ENCODE data around the gene SLC33A1.
"Not testable (repeated sequence)": the region's sequence is repeated elsewhere in the genome, so short reads cannot be mapped to it uniquely, and the experiment has no call there.

SLC33A1 gene

GRCh38 chr3:155871746-155872158, 17.5 kb upstream of the SLC33A1 start:
- H3K9me3 Mint-ChIP-seq = no peaks in the 10 kb centered on the region
- ATAC-seq = no peak
- H3K4me3 Mint-ChIP-seq = peak overlapping the region; percentile 99
- H3K27me3 Mint-ChIP-seq = no peaks in the 10 kb centered on the region
- peak overlapping the region; percentile 92 for H3K27ac Mint-ChIP-seq
- no peak for DNase-seq
- peaks cover 7% of the 10 kb centered on the region for H3K36me3 Mint-ChIP-seq (ENCODE audit: low read depth)
- peaks cover 38% of the 10 kb centered on the region for H3K4me1 Mint-ChIP-seq

- ATAC-seq = peak; percentile 17
- H3K4me1 Mint-ChIP-seq = peaks cover 34% of the 10 kb centered on the region
- H3K27me3 Mint-ChIP-seq = no peaks in the 10 kb centered on the region
- peak overlapping the region; percentile 99 for H3K4me3 Mint-ChIP-seq
- H3K9me3 Mint-ChIP-seq = no peaks in the 10 kb centered on the region
- peak; percentile 57 for DNase-seq
- H3K36me3 Mint-ChIP-seq (ENCODE audit: low read depth) = peaks cover 7% of the 10 kb centered on the region
- H3K27ac Mint-ChIP-seq = peak overlapping the region; percentile 92
These were observed 16.9 kb upstream of the SLC33A1 start for GRCh38 chr3:155870945-155871745.

- peak within 1 kb of the TSS; percentile 99 for H3K4me3 Mint-ChIP-seq
- H3K4me1 Mint-ChIP-seq = peaks cover 28% of the 10 kb centered on the region
- H3K27me3 Mint-ChIP-seq = no peaks in the 10 kb centered on the region
- H3K36me3 Mint-ChIP-seq (ENCODE audit: low read depth) = peaks cover 7% of the 10 kb centered on the region
- DNase-seq (peak; percentile 95), ATAC-seq (peak; percentile 95)
- no peaks in the 10 kb centered on the region for H3K9me3 Mint-ChIP-seq
- H3K27ac Mint-ChIP-seq = peak within 1 kb of the TSS; percentile 92
These were observed 16.1 kb upstream of the SLC33A1 start, which contains the start of gene GMPS for GRCh38 chr3:155870133-155870944. GMPS (plus strand) TSS chr3:155870650; CDS start chr3:155870871, 221 bp downstream.

- Mint-ChIP-seq H3K27ac (peak overlapping the region; percentile 88), H3K4me3 (peak overlapping the region; percentile 84), H3K27me3 (no peaks in the 10 kb centered on the region), H3K9me3 (no peaks in the 10 kb centered on the region), H3K4me1 (peaks cover 28% of the 10 kb centered on the region), H3K36me3 (ENCODE audit: low read depth) (peaks cover 7% of the 10 kb centered on the region)
- ATAC-seq (no peak), DNase-seq (no peak)
These were observed 15.5 kb upstream of the SLC33A1 start for GRCh38 chr3:155869691-155870090.

GRCh38 chr3:155863072-155863784, 9.0 kb upstream of the SLC33A1 start:
- Mint-ChIP-seq H3K4me1 (peaks cover 26% of the 10 kb centered on the region), H3K4me3 (no peak overlapping the region), H3K36me3 (ENCODE audit: low read depth) (no peaks in the 10 kb centered on the region), H3K9me3 (no peaks in the 10 kb centered on the region), H3K27me3 (no peaks in the 10 kb centered on the region), H3K27ac (peak overlapping the region; percentile 79)
- ATAC-seq = no peak
- no peak for DNase-seq

DNA sequence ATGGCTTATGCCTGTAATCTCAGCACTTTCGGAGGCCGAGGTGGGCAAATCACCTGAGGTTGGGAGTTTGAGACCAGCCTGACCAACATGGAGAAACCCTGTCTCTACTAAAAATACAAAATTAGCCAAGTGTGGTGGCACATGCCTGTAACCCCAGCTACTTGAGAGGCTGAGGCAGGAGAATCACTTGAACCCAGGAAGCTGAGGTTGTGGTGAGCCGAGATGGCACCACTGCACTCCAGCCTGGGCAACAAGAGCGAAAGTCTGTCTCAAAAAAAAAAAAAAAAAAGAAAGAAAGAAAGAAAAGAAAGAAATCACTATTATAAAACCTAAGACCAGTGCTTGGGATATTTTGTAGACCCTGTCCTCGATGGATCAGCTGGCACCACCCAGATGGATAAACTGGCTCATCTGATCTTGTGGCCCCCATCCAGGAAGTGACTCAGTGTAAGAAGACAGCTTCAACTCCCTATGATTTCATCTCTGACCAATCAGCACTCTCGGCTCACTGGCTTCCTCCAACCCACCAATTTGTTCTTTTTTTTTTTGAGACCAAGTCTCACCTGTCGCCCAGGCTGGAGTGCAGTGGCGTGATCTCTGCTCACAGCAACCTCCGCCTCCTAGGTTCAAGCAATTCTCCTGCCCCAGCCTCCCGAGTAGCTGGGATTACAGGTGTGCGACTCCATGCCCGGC, 8.2 kb upstream of the SLC33A1 start:
- not testable (repeated sequence) for H3K27me3 Mint-ChIP-seq
- ATAC-seq = peak; percentile 97
- peak; percentile 50 for DNase-seq

DNA sequence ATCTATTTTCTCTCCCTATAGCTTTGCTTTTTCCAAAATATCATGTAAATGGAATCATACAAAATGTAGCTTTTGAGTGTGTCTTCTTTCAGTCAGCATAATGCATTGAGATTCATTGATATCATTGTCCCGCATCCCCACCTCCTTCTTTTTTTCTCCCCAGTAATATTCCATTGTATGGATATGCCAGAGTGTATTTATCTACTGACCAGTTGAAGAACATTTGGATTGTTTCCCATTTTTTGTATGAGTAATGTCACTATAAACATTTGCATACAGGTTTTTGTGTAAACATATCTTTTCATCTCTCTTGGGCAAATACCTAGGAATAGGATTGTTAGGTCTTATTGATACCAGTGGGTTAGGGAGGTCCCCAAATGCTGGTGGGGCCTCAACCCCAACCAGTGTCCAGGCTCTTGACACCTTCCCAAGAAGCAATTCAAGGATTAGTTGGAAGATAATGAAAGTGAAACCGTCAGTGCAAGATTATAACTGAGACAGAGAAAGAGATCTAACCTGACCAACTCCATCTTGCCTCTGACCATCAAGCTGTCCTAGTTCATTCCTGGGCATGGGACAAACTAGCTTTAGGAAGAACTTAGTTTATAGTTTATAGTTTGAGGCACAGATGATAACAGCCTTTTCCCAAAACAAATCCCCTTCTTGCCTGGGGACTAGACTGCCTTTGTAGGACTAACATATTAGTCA, 7.4 kb upstream of the SLC33A1 start:
- Mint-ChIP-seq H3K4me3 (no peak overlapping the region), H3K36me3 (ENCODE audit: low read depth) (no peaks in the 10 kb centered on the region), H3K27me3 (no peaks in the 10 kb centered on the region), H3K27ac (peak overlapping the region; percentile 79), H3K9me3 (no peaks in the 10 kb centered on the region), H3K4me1 (peaks cover 26% of the 10 kb centered on the region)
- no peak for DNase-seq
- ATAC-seq = no peak

More for the DNA sequence above, 8.2 kb upstream of the SLC33A1 start:
- not testable (repeated sequence) for H3K9me3 Mint-ChIP-seq; H3K36me3 Mint-ChIP-seq (ENCODE audit: low read depth)
- Mint-ChIP-seq H3K27ac (peak overlapping the region; percentile 79), H3K4me3 (peak overlapping the region; percentile 40), H3K4me1 (peaks cover 26% of the 10 kb centered on the region)

DNA sequence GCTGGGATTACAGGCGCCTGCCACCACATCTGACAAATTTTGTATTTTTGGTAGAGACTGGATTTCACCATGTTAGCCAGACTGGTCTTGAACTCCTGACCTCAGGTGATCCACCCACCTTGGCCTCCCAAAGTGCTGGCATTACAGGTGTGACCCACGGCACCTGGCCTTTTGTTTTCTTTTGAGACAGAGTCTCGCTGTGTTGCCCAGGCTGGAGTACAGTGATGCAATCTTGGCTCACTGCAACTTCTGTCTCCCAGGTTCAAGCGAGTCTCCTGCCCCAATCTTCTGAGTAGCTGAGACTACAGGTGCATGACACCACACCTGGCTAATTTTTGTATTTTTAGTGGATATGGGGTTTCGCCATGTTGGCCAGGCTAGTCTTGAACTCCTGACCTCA, 6.2 kb upstream of the SLC33A1 start:
- not testable (repeated sequence) for H3K4me3 Mint-ChIP-seq; DNase-seq; ATAC-seq; H3K27me3 Mint-ChIP-seq; H3K27ac Mint-ChIP-seq; H3K36me3 Mint-ChIP-seq (ENCODE audit: low read depth); H3K9me3 Mint-ChIP-seq
- peaks cover 26% of the 10 kb centered on the region for H3K4me1 Mint-ChIP-seq

DNA sequence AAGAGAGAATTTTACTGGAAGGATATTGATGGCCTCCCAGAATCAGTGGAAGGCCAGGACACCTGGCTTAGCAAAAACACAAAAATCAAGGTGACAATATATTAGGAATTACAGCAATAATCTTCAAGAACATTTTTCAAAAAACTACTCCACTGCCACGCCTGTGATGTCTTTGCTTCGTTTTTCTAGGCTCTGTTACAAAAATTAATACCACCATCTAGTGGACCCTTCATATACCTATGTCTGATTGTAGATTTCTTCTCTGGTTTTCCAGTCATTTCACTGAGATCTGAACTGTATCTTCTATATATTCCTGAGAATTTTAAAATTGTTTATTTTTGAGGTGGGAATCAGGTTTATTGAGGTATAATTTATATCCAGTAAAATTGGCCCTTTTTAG, 5.6 kb upstream of the SLC33A1 start:
- ATAC-seq (no peak), DNase-seq (no peak)
- Mint-ChIP-seq H3K9me3 (no peaks in the 10 kb centered on the region), H3K27ac (no peak overlapping the region), H3K27me3 (no peaks in the 10 kb centered on the region), H3K4me1 (peaks cover 28% of the 10 kb centered on the region), H3K4me3 (no peak overlapping the region), H3K36me3 (ENCODE audit: low read depth) (peaks cover 1% of the 10 kb centered on the region)

GRCh38 chr3:155853214-155854140, 750 bp downstream of the SLC33A1 start:
- peak; percentile 38 for DNase-seq

GRCh38 chr3:155852341-155852740, 1.9 kb downstream of the SLC33A1 start:
- Mint-ChIP-seq H3K27me3 (peaks cover 3% of the 10 kb centered on the region), H3K4me1 (peaks cover 47% of the 10 kb centered on the region)

More at GRCh38 chr3:155853214-155854140, 750 bp downstream of the SLC33A1 start:
- Mint-ChIP-seq H3K27ac (peak overlapping the region; percentile 99), H3K4me1 (peaks cover 40% of the 10 kb centered on the region), H3K4me3 (peak overlapping the region; percentile 92), H3K36me3 (ENCODE audit: low read depth) (peaks cover 37% of the 10 kb centered on the region), H3K27me3 (peaks cover 3% of the 10 kb centered on the region), H3K9me3 (no peaks in the 10 kb centered on the region)
- peak; percentile 4 for ATAC-seq

DNA sequence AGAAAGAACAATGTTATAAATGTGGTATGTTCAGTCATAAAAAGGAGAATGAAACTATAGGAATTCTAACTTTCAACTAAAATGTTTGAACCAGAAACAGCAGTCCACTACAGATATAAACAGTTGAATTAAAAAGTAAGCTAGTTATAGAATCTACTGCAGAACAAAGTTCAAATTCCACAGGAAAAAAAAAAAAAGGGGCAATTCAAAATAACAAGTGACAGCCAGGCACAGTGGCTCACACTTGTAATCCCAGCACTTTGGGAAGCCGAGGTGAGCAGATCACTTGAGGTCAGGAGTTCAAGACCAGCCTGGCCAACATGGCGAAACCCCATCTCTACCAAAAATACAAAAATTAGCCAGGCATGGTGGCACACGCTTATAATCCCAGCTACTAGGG, 4.8 kb downstream of the SLC33A1 start:
- not testable (repeated sequence) for H3K9me3 Mint-ChIP-seq, H3K27me3 Mint-ChIP-seq, H3K27ac Mint-ChIP-seq, DNase-seq, ATAC-seq
- Mint-ChIP-seq H3K36me3 (ENCODE audit: low read depth) (peaks cover 48% of the 10 kb centered on the region), H3K4me1 (peaks cover 61% of the 10 kb centered on the region), H3K4me3 (peak overlapping the region; percentile 29)

More at GRCh38 chr3:155852341-155852740, 1.9 kb downstream of the SLC33A1 start:
- Mint-ChIP-seq H3K9me3 (no peaks in the 10 kb centered on the region), H3K36me3 (ENCODE audit: low read depth) (peaks cover 44% of the 10 kb centered on the region), H3K4me3 (peak overlapping the region; percentile 92), H3K27ac (peak overlapping the region; percentile 99)
- ATAC-seq = no peak
- DNase-seq = no peak

All from activated naive CD8-positive, alpha-beta T cell treated with anti-CD3 and anti-CD28 coated beads, Interleukin-2, amount 50 U/mL, for 24 hours (primary cell).